Upper lobe of right lung (tissue), 1 donor: ENCODE results near the gene OR51F2. TPM values are rescaled to one million over a fixed set of nuclear protein-coding genes. Genes with fewer than 3 reads are reported as not detected.

Experiments used
- ATAC-seq: fragments of 200-7000 bp; cut with Tn5 transposase; one replicate; pipeline ENCODE4 v1.9.1; 2020; ENCODE audit warnings: mild to moderate bottlenecking, moderate library complexity
- DNase-seq: peaks from one replicate; pipeline ENCODE4 v3.0.0-alpha.2; 2020
- H3K27ac ChIP-seq: fragments of 200-600 bp; one replicate; pipeline ENCODE4 v1.8.0; 2022
- H3K27me3 ChIP-seq: fragments of 200-600 bp; one replicate; pipeline ENCODE4 v1.8.0; 2022; ENCODE audit warnings: mild to moderate bottlenecking
- H3K36me3 ChIP-seq: fragments of 200-600 bp; one replicate; pipeline ENCODE4 v1.8.0; 2022
- H3K4me1 ChIP-seq: fragments of 200-600 bp; one replicate; pipeline ENCODE4 v1.8.0; 2022
- H3K4me3 ChIP-seq: fragments of 200-600 bp; one replicate; pipeline ENCODE4 v1.8.0; 2022; ENCODE audit warnings: mild to moderate bottlenecking
- H3K9me3 ChIP-seq: fragments of 200-600 bp; one replicate; pipeline ENCODE4 v1.8.0; 2022
- CTCF ChIP-seq: fragments of 200-600 bp; IDR thresholded peaks from one replicate; pipeline ENCODE4 v1.8.0; 2022; ENCODE audit warnings: antibody characterized with exemption
- intact Hi-C: fragments of 100-400 bp; cut with DNase I; formaldehyde crosslinking; loops from one replicate; pipeline ENCODE4 v1.11.0; 2022
- total RNA-seq: library from RNA; stranded (reverse); fragmentation: NEBNext Ultra II Directional; extraction: Animal tissue kit (Norgen Biotek cat#: 25700); gene quantifications from one replicate; pipeline ENCODE4 v1.2.1, GENCODE V29; 2021
- donor health status: DM: no; HTN: yes; CAD: no; lungs with severe emphysema.

OR51F2 gene
- total RNA-seq, 1 donor from 2014 or later, result not detected

- H3K4me1 ChIP-seq, result no peaks in the 10 kb centered on the region
- H3K27me3 ChIP-seq, result no peaks in the 10 kb centered on the region
- no peak overlapping the region for H3K27ac ChIP-seq
- no peaks in the 10 kb centered on the region for H3K9me3 ChIP-seq
- H3K36me3 ChIP-seq, result no peaks in the 10 kb centered on the region
- ATAC-seq (no peak), DNase-seq (no peak)
- no peak overlapping the region for H3K4me3 ChIP-seq
- intact Hi-C loops, result no loop called here
- TF ChIP-seq CTCF, result no peak
These were observed 12.6 kb upstream of the OR51F2 start for GRCh38 chr11:4808476-4808875.

- Histone ChIP-seq H3K27ac (no peak overlapping the region), H3K4me1 (no peaks in the 10 kb centered on the region), H3K27me3 (no peaks in the 10 kb centered on the region), H3K4me3 (no peak overlapping the region), H3K9me3 (no peaks in the 10 kb centered on the region), H3K36me3 (no peaks in the 10 kb centered on the region)
- intact Hi-C loops, result no loop called here
- DNase-seq (no peak), ATAC-seq (no peak)
- no peak for TF ChIP-seq CTCF
These were observed 11.9 kb upstream of the OR51F2 start for GRCh38 chr11:4809246-4809645.

- Histone ChIP-seq H3K4me3 (no peak overlapping the region), H3K27me3 (no peaks in the 10 kb centered on the region), H3K36me3 (no peaks in the 10 kb centered on the region), H3K4me1 (no peaks in the 10 kb centered on the region), H3K9me3 (no peaks in the 10 kb centered on the region), H3K27ac (no peak overlapping the region)
- DNase-seq, result no peak
- no peak for ATAC-seq
- intact Hi-C loops, result no loop called here
- TF ChIP-seq CTCF, result no peak
These were observed 4.0 kb downstream of the OR51F2 start for GRCh38 chr11:4825132-4825531.

GRCh38 chr11:4826425-4826824 lies 5.3 kb downstream of the OR51F2 start:
- Histone ChIP-seq H3K36me3 (no peaks in the 10 kb centered on the region), H3K27ac (no peak overlapping the region), H3K27me3 (no peaks in the 10 kb centered on the region), H3K4me1 (no peaks in the 10 kb centered on the region), H3K9me3 (no peaks in the 10 kb centered on the region), H3K4me3 (no peak overlapping the region)
- ATAC-seq (no peak), DNase-seq (no peak)
- intact Hi-C loops, result no loop called here
- TF ChIP-seq CTCF, result no peak

GRCh38 chr11:4830346-4830745 lies 9.2 kb downstream of the OR51F2 start:
- intact Hi-C loops, result no loop called here

More at GRCh38 chr11:4830346-4830745, 9.2 kb downstream of the OR51F2 start:
- no peak for TF ChIP-seq CTCF
- no peak overlapping the region for H3K27ac ChIP-seq
- H3K9me3 ChIP-seq, result no peaks in the 10 kb centered on the region
- H3K27me3 ChIP-seq, result no peaks in the 10 kb centered on the region
- DNase-seq, result no peak
- H3K4me3 ChIP-seq, result no peak overlapping the region
- H3K4me1 ChIP-seq, result no peaks in the 10 kb centered on the region
- H3K36me3 ChIP-seq, result no peaks in the 10 kb centered on the region
- ATAC-seq, result no peak
